Measurements from ENCODE around the gene SND1.

DNA sequence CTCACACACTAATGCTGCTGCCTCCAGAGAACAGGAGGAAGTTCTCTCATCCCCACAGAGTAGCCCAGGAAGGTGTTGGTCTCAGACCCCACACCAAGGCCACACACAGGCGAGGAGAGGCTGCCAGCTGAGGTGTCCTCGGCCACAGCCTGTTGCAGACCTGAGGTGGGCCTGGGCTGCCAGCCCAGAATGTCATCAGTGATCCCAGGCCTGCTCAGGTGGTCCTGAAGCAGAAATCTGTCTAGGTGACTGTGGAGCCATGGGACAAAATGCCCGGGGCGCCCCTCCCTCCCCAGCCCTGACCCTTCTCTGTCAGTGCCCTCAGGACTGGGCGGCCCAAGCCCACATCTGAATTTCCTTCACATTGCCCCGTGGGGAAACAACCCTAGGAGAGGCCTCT is 422.7 kb downstream of the SND1 start:
- TF ChIP-seq POLR2AphosphoS5 (IDR thresholded peaks at IDR 0.05; ENCODE audit: low read depth) (no peak), GABPA (IDR thresholded peaks at IDR 0.05; ENCODE audit: low read depth) (no peak), SPI1 (IDR thresholded peaks at IDR 0.05; ENCODE audit: borderline replicate concordance, low read depth) (no peak)
- TF ChIP-seq, protein P1, sequence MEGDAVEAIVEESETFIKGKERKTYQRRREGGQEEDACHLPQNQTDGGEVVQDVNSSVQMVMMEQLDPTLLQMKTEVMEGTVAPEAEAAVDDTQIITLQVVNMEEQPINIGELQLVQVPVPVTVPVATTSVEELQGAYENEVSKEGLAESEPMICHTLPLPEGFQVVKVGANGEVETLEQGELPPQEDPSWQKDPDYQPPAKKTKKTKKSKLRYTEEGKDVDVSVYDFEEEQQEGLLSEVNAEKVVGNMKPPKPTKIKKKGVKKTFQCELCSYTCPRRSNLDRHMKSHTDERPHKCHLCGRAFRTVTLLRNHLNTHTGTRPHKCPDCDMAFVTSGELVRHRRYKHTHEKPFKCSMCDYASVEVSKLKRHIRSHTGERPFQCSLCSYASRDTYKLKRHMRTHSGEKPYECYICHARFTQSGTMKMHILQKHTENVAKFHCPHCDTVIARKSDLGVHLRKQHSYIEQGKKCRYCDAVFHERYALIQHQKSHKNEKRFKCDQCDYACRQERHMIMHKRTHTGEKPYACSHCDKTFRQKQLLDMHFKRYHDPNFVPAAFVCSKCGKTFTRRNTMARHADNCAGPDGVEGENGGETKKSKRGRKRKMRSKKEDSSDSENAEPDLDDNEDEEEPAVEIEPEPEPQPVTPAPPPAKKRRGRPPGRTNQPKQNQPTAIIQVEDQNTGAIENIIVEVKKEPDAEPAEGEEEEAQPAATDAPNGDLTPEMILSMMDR (IDR thresholded peaks at IDR 0.05; ENCODE audit: insufficient read depth, low read length), result no peak
- TF ChIP-seq, protein P2, sequence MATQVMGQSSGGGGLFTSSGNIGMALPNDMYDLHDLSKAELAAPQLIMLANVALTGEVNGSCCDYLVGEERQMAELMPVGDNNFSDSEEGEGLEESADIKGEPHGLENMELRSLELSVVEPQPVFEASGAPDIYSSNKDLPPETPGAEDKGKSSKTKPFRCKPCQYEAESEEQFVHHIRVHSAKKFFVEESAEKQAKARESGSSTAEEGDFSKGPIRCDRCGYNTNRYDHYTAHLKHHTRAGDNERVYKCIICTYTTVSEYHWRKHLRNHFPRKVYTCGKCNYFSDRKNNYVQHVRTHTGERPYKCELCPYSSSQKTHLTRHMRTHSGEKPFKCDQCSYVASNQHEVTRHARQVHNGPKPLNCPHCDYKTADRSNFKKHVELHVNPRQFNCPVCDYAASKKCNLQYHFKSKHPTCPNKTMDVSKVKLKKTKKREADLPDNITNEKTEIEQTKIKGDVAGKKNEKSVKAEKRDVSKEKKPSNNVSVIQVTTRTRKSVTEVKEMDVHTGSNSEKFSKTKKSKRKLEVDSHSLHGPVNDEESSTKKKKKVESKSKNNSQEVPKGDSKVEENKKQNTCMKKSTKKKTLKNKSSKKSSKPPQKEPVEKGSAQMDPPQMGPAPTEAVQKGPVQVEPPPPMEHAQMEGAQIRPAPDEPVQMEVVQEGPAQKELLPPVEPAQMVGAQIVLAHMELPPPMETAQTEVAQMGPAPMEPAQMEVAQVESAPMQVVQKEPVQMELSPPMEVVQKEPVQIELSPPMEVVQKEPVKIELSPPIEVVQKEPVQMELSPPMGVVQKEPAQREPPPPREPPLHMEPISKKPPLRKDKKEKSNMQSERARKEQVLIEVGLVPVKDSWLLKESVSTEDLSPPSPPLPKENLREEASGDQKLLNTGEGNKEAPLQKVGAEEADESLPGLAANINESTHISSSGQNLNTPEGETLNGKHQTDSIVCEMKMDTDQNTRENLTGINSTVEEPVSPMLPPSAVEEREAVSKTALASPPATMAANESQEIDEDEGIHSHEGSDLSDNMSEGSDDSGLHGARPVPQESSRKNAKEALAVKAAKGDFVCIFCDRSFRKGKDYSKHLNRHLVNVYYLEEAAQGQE (IDR thresholded peaks at IDR 0.05; ENCODE audit: insufficient replicate concordance, low read depth), result no peak

Measured in HL-60 (cell line).